NCI-H2196 treated with DMSO at 0.1 percent for 48 hours (cell line): Measurements from ENCODE around the gene CPSF4.
A peak's percentile ranks its signal among the peaks of the same experiment; 100 is the strongest.
"Not testable (repeated sequence)": the region's sequence is repeated elsewhere in the genome, so short reads cannot be mapped to it uniquely, and the experiment has no call there.

Experiments
- DNase-seq: peaks from one replicate; lab custom pipeline; 2025; ENCODE audit not compliant: unreplicated experiment; lab: John Stamatoyannopoulos, UW

The CPSF4 gene

DNA sequence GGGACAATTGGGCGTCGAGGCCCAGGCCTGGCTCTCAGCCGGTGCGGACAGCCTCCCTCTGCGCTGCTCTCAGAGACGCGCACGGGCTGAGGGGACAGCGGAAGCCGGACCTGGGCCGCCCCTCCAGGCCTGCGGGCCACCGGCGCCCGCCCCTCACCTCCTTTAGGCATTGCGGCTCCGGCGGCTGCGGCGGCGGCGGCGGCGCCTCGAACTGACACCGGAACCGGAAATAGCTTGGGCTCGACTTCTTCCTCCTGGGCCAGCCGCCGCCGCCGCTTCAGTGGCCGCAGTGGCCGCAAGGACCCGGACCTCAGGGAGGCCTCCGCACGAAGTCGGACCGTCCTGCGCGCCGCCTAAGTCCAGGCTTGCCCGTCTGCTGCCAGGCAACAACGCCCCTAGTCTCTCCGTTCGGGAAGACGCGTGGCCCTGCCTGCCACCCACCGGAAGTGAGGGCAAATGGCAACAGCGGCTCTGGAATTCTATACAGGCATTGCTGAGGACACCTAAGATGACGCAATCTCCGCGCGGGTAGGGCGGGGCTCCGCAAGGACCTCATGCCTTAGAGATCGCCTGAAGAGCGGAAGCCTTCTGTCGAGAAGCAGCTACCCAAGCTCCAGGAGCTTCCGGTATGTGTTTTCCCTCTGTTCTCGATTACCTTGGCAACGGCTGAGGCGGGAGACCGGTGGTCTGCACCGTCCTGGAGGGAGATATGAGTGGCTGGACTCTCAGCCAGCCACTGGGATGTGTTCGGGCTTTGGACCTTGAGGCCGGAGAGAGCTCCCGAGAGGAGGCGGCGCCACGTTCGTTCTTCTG lies 30.2 kb upstream of the CPSF4 start, which contains the start of the genes BUD31 and PDAP1:
Gene BUD31, plus strand, starts transcription at position 591 of the 813 bp plus-strand sequence. CDS start 2,124 bp downstream, outside the sequence.
Gene PDAP1, minus strand, starts transcription at position 219 of the 813 bp plus-strand sequence. Its CDS starts 49 bp downstream, at position 170.
- peak; percentile 88 for DNase-seq

DNA sequence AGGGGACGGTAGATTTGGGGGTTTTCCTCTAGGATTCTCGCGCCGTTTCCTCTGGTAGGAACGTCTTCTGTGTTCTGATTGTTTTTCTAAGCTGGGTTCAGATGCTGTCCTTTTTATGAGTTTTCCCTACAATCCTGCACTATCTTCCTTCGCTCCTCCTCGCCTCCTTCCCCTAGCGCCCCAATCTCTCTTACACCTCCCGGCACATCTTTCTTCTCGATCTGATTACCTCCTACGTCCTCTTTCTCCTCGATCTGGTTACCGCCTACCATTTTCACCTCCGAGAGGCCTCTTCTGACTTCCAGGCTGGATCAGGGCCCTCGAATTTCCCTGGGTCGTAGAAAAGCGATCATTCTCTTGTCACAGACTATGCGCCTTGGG lies 29.6 kb upstream of the CPSF4 start:
- DNase-seq, result no peak

DNA sequence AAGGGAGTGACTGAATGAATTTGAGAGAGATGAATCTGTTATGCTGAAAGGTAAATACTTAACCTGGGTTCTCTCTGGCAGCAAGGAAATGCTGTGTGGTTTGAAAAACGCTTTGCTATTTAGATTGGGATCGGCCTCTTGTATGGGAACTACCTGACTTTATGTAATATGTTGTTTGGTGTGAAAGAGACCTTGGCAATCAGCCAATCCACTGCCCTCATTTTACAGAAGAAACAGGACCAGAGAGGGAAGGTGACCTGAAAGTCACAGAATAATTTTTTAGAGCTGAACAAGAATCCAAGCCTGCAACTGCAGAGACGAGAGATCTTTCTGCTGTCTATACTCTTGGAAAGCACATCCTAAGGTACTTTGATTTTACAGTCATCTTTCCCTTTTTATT lies 28.9 kb upstream of the CPSF4 start:
- no peak for DNase-seq

DNA sequence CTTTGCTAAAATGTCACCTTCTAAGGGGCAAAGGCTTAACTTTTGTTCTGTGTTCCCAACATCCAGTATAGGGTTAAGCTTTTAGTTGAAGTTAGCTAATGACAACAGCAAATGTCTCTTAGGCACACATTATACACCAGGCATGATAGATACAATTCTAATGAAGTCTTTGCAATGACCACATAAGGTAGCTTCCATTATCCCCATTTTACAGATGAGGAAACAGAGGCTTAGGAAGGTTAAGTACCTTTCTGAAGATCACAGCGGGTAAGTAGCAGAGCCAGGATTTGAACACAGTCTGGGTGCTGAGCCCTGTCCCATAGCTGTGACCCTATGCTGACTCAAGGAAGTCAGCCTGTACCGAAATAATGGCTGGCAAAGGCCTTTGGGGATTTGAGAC lies 28.1 kb upstream of the CPSF4 start:
- DNase-seq, result no peak

DNA sequence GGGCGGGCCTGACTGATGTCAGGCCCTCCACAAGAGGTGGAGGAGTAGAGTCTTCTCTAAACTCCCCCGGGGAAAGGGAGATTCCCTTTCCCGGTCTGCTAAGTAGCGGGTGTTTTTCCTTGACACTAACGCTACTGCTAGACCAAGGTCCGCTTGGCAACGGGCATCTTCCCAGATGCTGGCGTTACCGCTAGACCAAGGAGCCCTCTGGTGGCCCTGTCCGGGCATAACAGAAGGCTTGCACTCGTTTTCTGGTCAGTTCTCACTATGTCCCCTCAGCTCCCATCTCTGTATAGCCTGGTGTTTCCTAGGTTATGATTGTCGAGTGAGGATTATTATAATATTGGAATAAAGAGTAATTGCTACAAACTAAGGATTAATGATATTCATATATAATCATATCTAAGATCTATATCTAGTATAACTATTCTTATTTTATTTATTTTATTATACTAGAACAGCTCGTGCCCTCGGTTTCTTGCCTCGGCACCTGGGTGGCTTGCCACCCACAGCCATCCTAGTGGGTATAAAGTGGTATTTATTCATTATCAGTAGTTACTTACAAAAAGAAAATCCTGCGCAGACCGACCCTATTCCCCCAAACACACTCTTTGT lies 23.1 kb upstream of the CPSF4 start:
- DNase-seq, result not testable (repeated sequence)

DNA sequence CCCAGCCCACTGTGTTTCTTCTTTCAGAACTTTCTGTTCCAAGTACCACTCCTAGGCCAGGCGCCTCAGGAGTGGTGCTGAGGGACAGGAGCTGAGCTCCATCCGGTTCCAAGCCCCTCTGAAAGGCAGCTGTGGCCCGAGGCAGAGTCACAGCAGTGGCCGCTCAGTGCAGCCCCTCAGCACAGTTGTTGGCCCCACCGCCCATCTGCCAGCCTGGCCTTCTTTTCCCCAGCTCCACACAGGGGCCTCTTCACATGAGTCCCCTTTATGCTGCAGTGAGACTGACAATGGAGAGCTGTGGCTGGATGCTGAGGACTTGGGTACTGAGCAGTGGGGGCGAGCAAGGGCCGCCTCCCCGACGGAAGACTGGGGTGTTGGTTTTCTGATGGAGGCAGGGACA lies 20.5 kb upstream of the CPSF4 start:
- DNase-seq, result no peak

DNA sequence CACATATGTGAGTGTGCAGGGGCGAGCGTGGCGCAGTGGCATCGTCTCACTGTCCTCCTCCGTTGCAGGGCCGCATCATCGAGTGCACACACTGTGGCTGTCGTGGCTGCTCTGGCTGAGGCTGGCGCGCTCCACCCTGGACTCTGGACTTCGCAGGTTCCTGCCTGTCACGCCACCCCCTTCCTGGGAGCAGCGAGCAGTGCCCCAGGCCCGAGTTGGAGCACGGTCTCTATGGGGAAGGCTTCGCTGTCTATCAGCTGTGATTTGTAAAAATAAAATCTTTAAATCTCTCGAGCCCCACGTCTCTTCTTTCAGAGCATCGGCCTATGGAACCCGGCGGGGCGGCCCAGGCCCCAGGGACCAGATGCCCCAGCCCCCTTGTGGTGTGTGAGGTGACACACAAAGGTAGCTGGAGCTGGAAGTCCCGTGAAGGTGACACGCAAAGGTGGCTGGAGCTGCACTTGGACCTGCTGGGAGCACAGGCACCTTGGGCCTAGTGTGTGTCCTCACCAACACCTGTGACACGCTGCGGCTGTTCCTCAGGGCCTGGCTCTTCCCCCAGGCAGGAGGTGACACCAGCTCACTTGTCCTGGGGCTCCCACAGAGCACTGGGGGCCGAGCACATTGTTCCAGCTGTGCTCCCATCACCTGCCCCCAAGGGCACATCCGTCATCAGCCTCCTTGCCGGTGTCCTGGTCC lies 19.3 kb upstream of the CPSF4 start:
- DNase-seq, result no peak

DNA sequence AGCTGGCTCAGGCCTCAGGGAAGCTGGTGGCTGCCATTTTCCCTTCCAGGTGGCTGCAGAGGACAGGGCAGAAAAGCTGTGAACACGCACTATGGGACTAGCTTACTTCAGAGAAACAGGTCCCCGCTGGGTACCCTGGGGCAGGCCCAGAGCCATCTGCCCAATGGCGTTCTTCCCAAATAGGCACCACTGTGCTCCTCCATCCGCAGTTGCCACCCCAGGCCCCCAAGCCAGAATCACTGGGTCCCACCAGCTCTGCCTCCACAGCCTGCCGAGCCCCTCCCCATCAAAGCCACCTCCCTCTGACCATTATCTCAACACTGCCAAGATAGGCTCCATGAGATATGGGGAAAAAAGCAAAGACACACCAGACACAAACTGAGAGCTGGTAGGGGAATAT lies 18.5 kb upstream of the CPSF4 start:
- no peak for DNase-seq

DNA sequence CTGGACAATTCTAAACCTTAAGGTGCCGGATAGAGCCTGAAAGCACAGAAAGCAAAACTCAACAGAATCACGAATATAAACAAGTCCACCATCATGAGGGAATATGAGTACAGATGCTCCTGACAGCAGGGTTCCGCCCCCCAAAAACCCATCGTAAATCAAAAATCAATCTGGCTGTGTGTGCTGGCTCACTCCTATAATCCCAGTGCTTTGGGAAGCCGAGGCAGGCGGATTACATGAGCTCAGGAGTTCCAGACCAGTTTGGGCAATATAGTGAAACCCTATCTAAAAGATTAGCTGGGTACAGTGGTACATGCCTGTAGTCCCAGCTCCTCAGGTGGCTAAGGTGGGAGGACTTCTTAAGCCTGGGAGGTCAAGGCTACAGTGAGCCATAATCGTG lies 17.8 kb upstream of the CPSF4 start:
- no peak for DNase-seq

DNA sequence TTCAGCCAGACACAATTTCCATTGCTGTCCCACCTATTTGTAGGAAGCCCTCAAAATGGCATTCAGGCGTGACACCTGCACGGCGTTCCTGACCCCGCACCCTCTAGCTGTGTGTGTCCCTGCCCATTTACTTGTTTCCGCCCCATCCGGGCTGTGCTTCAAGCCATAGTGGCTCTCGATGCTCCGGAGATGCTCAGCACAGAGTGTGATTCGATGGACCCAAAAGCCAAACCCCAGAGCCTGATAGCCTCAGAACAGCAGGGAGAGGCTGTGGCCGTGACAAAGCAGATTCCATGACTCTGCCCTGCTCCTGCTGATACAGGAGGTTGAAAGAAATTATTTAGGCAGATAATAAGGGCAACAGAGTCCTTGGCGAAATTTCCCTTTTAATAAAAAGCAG lies 16.6 kb upstream of the CPSF4 start:
- no peak for DNase-seq

DNA sequence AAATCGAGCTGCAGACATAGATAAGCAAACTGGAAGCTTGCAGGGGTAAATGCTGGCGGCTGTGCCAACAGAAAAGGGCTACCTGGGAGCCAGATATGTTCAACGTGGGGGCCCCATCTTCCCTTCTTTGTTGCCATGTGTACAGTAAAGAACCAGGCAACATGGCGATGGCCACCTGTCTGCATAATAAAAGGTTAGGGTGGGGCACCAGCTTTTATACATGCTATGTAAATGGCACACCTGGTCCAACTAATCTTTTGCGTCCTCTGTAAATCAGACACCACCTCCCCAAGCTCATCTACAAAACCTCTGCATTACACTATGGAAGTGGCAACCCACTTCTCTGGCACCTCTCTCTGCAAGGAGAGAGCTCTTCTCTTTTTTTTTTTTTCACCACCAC lies 16.1 kb upstream of the CPSF4 start:
- no peak for DNase-seq

DNA sequence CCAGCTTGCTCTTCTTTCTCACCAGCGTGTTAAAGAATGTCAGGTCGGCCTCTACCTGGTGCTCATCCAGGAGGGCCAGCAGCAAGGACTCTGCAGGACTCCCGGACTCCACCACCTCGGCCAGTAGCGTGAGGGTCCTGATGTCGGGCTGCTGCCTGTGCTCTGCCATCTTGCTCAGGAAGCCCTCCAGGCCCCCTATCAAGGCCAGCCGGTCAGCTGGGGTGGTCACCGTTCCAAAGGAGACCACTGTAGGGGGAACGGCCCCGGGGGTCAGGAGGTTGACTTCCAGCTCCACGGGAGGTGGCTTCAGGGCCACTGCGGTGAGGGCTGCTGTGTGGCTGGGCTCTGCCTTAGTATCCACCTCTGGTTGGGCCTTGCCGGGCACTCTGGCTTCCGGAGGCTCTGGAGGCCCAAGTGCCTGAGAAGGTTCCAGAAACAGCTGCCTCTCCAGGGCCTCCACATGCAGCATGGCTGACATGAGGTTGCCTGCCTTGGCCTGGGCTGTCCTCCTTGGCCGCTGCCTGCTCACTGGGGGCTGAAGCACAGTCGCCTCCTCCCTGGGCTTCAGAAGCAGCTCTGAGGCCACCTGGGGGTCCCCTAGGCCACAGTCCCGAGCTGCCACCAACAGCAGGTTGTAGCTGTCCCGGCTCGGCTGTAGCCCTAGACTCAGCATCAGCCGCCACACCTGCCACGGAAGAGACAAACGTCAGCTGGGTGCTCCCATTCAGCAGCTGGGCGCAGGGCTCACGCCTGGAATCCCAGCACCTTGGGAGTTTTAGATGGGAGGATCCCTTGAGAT lies 13.6 kb upstream of the CPSF4 start:
- no peak for DNase-seq

DNA sequence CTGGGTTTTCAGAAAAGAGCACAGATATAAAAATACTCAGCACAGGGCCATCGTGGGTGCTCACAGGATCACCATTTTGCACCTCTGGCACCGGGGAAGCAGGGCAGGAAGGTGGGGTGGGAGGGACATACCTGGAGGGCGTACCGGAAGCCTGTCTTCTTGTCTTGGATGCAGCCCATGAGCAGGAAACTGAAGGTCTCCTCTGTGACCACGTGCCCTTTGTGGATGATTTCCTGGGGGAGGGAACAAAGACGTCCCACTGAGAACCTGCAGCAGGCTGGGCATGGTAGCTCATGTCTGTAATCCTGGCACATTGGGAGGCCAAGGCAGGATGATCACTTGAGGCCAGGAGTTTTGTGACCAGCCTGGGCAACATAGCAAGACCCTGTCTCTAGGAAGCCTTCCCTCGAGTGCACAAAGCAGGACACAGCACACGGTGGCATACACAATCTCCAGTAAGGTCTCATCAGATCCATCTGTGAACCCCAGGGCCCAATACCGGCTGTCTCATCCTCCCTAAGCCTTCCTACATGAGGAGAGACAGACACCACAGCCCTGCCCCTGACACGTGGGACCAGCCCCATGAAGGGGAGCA lies 9.7 kb upstream of the CPSF4 start:
- no peak for DNase-seq

DNA sequence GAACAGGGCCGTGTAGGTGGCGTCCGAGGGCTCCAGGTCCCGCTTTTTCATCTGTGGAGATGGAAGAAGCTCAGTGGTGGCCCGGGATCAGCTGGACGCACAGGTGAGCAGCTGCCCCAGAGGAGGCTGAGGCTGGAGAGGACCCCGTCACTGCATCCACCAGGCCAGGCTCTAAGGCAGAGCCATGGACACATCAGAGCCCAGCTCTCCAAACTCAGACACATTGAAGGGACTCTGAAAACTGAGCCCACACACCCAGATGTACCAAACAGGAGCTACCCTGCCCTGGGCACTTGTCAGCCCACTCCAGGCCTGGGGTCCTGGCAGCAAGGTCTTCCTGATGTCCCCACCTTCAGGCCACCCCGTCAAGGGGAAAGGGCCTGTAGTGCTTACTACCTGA lies 9.0 kb upstream of the CPSF4 start:
- DNase-seq, result no peak

DNA sequence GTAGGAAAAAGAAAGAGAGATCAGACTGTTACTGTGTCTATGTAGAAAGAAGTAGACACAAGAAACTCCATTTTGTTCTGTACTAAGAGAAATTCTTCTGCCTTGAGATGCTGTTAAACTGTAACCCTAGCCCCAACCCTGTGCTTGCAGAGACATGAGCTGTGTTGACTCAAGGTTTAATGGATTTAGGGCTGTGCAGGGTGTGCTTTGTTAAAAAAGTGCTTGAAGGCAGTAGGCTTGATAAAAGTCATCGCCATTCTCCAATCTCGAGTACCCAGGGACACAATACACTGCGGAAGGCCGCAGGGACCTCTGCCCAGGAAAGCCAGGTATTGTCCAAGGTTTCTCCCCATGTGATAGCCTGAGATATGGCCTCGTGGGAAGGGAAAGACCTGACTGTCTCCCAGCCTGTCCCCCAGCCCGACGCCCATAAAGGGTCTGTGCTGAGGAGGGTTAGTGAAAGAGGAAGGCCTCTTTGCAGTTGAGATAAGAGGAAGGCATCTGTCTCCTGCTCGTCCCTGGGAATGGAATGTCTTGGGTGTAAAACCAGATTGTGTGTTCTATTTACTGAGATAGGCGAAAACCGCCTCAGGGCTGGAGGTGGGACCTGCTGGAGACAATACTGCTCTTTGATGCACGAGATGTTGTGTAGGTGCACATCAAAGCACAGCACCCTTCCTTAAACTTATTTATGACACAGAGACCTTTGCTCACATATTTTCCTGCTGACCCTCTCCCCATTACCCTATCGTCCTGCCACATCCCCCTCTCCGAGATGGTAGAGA lies 6.8 kb upstream of the CPSF4 start:
- DNase-seq, result not testable (repeated sequence)

DNA sequence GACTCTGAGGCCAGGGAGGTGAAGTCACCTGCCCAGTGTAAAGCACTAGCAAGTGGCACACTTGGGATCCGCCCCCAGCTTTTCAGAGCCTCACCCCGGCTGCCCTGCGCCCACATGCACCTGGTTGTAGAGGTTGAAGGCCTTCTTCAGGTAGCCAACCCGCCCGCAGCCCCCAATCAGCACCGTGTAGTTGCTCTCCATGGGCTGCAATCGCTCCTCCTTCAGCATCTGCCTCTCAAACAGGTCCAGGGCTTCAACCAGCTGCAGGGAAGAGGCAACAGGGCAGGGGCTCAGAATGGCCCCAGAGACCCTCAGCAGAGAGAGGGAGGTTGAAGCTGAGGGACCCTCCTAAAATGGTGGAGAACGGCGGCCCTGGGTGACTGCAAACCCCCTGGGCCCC lies 5.6 kb upstream of the CPSF4 start:
- DNase-seq, result no peak

DNA sequence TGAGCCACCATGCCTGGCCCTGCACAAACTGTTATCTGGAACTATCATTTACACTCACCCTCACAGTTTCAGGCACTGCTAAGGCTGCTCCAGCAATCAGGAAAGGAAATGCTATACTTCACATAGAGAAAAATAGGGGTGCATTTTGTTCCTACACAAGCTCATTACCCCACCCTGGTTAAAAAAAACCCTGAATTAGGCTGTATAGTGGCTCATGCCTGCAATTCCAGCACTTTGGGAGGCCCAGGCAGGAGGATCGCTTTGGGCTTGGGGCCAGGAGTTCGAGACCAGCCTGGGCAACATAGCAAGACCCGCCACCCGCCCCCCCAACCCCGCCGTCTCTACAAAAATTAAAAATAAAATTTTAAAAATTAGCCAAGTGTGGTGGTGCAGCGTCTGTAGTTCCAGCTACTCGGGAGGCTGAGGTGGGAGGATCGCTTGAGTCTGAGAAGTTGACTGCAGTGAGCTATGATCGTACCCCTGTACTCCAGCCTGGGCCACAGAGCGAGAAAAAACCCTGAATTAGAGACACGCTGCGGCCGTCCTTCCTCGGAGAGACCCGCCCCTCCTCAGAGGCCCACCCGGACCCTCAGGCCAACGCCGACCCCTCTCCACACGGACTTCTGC lies 684 bp upstream of the CPSF4 start:
- no peak for DNase-seq

DNA sequence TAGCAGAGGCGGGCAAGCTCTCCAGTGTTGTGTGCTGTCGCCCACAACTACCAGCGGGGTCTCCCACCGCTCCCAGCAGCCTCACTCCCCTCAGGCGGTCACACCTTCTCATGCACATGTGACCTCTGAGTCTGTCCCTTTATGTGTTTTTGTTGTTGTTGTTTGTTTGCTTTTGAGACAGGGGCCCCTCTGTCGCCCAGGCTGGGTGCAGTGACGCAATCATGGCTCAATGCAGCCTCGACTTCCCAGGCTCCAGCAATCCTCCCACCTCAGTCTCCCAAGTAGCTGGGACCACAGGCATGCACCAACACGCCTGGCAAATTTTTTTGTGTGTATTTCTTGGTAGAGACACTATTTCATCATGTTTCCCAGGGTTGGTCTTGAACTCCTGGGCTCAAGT lies 1.5 kb downstream of the CPSF4 start:
- DNase-seq, result no peak

DNA sequence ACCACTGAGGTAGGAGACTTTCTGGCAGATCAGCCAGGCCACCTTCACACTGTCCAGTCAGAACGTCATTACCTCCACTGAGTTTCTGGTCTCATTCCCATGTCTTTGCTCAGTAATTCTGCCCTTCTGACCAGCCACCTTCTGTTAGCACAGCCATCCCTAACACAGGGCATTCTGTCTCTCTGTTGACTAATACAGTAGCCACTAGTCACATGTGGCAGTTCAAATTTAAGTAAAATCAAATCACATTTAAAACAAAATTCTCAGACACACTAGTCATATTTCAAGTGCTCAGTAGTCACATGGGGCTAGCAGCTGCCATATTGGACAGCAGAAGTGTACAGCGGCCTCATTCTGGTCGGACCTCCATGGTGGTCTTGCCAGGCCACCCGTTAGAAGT lies 7.4 kb downstream of the CPSF4 start:
- DNase-seq, result no peak

DNA sequence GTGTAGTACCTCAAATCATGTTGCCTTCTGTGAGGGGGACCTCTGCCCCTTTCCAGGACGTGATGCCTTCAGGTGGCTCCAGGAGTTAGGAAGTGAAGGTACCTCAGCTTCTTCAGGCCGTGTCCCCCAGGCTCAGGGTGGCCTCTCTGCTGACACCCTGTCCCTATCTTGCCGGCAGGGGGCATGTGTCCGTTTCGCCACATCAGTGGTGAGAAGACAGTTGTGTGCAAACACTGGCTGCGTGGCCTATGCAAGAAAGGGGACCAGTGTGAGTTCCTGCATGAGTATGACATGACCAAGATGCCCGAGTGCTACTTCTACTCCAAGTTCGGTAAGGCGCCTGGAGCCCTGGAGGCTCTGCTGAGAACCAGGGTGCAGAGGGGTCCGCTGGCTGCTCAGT lies 9.2 kb downstream of the CPSF4 start:
- DNase-seq, result no peak
